ENCODE results near the gene PCDHB6.
"Not testable (repeated sequence)": the region's sequence is repeated elsewhere in the genome, so short reads cannot be mapped to it uniquely, and the experiment has no call there.

Gene PCDHB6

DNA sequence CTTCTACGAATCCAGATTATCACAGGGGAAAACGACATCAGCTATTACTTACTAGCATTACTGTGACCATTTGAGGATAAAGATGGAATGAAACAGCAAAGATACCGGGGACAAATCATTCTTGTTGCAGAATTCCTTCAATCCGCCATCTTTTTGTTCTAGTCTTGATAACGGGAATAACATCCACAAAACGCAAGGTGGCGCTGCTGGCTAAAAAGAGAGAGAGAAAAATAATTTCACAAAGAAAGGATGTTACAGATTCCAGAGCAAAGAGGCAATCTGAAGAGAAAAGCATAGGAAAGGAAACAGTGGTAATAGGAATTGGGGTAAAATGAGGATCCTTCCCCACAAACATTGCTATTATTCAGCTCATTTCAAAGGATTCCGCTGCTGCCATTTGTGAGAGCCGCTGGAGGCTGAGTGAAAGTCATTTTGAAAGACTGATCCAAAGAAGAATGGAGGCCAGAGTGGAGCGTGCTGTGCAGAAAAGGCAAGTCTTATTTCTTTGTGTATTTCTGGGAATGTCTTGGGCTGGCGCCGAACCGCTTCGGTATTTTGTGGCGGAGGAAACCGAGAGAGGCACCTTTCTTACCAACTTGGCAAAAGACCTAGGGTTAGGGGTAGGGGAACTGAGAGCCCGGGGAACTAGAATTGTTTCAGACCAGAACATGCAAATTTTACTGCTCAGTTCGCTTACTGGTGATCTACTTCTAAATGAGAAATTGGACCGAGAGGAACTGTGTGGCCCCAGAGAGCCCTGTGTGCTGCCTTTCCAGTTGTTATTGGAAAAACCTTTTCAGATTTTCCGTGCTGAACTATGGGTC lies 22.7 kb downstream of the PCDHB6 start, which contains the start of gene PCDHB7:
Gene PCDHB7 (plus strand): TSS at position 264 of the 824 bp plus-strand sequence. CDS start 192 bp downstream, at position 456.
- no peak for DNase-seq

DNA sequence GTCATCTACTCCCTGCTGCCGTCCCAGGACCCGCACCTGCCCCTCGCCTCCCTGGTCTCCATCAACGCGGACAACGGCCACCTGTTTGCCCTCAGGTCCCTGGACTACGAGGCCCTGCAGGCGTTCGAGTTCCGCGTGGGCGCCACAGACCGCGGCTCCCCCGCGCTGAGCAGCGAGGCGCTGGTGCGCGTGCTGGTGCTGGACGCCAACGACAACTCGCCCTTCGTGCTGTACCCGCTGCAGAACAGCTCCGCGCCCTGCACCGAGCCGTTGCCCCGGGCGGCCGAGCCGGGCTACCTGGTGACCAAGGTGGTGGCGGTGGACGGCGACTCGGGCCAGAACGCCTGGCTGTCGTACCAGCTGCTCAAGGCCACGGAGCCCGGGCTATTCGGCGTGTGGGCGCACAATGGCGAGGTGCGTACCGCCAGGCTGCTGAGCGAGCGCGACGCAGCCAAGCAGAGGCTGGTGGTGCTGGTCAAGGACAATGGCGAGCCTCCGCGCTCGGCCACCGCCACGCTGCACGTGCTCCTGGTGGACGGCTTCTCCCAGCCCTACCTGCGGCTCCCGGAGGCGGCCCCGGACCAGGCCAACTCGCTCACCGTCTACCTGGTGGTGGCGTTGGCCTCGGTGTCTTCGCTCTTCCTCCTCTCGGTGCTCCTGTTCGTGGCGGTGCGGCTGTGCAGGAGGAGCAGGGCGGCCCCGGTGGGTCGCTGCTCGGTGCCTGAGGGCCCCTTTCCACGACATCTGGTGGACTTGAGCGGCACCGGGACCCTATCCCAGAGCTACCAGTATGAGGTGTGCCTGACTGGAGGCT lies 24.6 kb downstream of the PCDHB6 start:
- DNase-seq = not testable (repeated sequence)

DNA sequence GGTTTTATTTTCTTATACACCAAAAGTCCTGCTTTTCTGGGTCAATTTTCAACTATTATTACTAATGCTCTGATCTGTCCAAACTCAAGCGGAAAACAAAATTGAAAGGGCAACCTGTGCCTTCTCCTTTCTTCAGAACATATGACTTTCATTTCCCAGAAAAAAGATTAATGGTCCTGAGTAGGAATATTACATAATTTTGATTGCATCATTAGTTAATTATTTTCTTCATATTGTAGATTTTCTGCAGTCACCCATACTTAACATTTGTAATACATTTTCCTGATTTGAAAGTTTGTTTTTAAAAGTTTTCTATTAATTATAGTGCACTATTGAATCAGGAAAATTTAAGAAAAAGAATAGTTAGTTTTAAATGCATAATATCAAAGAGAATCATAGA lies 26.1 kb downstream of the PCDHB6 start:
- no peak for DNase-seq

DNA sequence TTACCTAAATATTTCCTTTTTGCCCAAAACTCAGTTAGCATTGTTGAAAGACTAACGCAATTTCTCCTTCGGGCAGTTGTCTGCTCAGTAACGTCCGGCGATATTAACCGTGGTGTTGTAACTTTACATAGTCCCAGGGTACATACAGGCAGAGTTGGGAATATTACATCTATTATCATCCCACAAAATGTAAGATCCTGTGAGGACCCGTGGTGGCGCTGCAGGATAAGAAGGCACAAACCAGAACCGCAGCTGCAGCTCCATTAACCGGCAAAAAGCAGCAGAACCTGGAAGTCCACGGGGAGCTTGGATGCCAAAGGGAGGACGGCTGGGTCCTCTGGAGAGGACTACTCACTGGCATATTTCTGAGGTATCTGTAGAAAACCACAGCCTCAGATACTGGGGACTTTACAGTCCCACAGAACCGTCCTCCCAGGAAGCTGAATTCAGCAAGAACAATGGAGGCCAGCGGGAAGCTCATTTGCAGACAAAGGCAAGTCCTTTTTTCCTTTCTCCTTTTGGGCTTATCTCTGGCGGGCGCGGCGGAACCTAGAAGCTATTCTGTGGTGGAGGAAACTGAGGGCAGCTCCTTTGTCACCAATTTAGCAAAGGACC lies 27.8 kb downstream of the PCDHB6 start, which contains the start of gene PCDHB8:
Gene PCDHB8 (plus strand): TSS at position 214 of the 615 bp plus-strand sequence. CDS start 245 bp downstream, at position 459.
- not testable (repeated sequence) for DNase-seq

DNA sequence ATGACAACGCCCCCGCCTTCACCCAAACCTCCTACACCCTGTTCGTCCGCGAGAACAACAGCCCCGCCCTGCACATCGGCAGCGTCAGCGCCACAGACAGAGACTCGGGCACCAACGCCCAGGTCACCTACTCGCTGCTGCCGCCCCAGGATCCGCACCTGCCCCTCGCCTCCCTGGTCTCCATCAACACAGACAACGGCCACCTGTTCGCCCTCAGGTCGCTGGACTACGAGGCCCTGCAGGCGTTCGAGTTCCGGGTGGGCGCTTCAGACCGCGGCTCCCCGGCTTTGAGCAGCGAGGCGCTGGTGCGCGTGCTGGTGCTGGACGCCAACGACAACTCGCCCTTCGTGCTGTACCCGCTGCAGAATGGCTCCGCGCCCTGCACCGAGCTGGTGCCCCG lies 29.5 kb downstream of the PCDHB6 start:
- not testable (repeated sequence) for DNase-seq

DNA sequence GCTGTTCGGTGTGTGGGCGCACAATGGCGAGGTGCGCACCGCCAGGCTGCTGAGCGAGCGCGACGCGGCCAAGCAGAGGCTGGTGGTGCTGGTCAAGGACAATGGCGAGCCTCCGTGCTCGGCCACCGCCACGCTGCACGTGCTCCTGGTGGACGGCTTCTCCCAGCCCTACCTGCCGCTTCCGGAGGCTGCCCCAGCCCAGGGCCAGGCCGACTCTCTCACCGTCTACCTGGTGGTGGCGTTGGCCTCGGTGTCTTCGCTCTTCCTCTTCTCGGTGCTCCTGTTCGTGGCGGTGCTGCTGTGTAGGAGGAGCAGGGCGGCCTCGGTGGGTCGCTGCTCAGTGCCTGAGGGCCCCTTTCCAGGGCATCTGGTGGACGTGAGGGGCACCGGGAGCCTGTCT lies 30.0 kb downstream of the PCDHB6 start:
- not testable (repeated sequence) for DNase-seq

DNA sequence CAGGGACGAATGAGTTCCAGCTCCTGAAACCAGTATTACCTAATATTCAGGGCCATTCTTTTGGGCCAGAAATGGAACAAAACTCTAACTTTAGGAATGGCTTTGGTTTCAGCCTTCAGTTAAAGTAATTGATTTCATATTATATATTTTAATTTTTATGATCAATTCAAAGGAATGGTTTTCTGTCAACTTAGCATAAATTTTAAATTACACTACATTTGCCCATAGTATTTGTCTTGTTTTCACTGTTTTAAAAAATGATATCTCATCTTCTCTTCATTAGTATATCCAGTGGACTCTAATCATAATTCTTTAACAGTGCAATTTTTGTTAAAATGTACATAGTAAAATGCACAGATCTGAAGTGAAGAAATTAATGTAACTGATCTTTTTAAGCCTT lies 30.5 kb downstream of the PCDHB6 start:
- no peak for DNase-seq

DNA sequence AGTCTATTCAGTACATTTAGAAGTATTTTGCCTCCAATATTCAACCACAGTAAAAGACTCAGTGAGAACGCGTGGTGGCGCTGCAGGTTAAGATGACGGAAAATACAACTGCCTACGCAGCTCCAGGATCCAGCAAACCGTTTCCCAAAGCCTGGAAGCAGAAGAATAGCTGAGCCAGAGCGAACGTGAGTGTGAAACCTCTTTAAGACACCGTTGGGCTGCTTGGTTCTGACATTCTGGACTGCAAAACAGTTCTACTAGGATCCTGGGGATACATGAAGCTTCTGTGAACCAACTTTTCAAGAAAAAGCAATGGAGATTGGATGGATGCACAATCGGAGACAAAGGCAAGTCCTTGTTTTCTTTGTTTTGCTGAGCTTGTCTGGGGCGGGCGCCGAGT lies 32.4 kb downstream of the PCDHB6 start, which contains the start of gene PCDHB16:
Gene PCDHB16 (plus strand): TSS at position 140 of the 400 bp plus-strand sequence. CDS start 173 bp downstream, at position 313.
- no peak for DNase-seq

DNA sequence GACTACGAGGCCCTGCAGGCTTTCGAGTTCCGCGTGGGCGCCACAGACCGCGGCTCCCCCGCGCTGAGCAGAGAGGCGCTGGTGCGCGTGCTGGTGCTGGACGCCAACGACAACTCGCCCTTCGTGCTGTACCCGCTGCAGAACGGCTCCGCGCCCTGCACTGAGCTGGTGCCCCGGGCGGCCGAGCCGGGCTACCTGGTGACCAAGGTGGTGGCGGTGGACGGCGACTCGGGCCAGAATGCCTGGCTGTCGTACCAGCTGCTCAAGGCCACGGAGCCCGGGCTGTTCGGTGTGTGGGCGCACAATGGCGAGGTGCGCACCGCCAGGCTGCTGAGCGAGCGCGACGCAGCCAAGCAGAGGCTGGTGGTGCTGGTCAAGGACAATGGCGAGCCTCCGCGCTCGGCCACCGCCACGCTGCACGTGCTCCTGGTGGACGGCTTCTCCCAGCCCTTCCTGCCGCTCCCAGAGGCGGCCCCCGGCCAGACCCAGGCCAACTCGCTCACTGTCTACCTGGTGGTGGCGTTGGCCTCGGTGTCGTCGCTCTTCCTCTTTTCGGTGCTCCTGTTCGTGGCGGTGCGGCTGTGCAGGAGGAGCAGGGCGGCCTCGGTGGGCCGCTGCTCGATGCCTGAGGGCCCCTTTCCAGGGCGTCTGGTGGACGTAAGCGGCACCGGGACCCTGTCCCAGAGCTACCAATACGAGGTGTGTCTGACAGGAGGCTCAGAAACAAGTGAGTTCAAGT lies 34.4 kb downstream of the PCDHB6 start:
- not testable (repeated sequence) for DNase-seq

DNA sequence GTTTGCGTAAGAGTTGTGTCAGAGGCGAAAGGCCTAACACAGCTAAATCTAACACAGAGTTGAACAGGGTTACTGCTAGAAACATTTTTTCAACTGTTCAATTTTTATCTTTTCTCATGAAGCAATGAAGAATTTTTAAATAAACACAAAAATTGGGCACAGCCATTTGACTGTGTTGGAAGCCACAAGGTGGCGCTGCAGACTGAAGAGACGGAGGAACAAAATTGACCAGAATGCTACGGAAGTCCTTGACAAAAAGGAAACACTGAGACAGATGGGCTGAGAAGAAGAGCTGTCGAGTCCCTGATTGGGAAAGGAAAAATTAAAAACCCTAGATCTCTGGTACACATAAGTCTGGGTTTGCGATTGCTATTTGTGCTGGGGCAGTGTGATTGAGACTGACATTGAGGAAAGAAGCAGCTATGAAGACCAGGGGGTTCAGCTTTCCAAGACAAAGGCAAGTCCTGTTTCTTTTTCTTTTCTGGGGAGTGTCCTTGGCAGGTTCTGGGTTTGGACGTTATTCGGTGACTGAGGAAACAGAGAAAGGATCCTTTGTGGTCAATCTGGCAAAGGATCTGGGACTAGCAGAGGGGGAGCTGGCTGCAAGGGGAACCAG lies 37.1 kb downstream of the PCDHB6 start, which contains the start of gene PCDHB9:
Gene PCDHB9 (plus strand): TSS at position 265 of the 616 bp plus-strand sequence. CDS start 158 bp downstream, at position 423.
- DNase-seq = no peak

DNA sequence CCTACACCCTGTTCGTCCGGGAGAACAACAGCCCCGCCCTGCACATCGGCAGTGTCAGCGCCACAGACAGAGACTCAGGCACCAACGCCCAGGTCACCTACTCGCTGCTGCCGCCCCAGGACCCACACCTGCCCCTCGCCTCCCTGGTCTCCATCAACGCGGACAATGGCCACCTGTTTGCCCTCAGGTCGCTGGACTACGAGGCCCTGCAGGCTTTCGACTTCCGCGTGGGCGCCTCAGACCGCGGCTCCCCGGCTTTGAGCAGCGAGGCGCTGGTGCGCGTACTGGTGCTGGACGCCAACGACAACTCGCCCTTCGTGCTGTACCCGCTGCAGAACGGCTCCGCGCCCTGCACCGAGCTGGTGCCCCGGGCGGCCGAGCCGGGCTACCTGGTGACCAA lies 38.8 kb downstream of the PCDHB6 start:
- DNase-seq = not testable (repeated sequence)

DNA sequence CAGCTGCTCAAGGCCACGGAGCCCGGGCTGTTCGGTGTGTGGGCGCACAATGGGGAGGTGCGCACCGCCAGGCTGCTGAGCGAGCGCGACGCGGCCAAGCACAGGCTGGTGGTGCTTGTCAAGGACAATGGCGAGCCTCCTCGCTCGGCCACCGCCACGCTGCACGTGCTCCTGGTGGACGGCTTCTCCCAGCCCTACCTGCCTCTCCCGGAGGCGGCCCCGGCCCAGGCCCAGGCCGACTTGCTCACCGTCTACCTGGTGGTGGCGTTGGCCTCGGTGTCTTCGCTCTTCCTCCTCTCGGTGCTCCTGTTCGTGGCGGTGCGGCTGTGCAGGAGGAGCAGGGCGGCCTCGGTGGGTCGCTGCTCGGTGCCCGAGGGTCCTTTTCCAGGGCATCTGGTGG lies 39.3 kb downstream of the PCDHB6 start:
- DNase-seq = not testable (repeated sequence)

DNA sequence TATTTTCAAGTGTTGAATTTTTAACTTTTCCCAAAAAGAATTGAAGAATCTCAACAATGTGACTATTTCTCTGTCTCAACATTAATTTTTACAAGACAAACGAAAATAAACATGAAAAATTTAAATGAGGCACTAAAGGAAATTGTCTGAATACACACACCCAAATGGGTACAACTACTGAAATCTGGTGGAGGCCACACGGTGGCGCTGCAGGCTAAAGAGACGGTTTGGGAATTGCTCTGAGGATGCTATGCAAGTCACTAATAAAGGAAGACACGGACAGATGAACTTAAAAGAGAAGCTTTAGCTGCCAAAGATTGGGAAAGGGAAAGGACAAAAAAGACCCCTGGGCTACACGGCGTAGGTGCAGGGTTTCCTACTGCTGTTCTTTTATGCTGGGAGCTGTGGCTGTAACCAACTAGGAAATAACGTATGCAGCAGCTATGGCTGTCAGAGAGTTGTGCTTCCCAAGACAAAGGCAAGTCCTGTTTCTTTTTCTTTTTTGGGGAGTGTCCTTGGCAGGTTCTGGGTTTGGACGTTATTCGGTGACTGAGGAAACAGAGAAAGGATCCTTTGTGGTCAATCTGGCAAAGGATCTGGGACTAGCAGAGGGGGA lies 42.4 kb downstream of the PCDHB6 start, which contains the start of gene PCDHB10:
Gene PCDHB10 (plus strand): TSS at position 244 of the 616 bp plus-strand sequence. CDS start 200 bp downstream, at position 444.
- DNase-seq = no peak

DNA sequence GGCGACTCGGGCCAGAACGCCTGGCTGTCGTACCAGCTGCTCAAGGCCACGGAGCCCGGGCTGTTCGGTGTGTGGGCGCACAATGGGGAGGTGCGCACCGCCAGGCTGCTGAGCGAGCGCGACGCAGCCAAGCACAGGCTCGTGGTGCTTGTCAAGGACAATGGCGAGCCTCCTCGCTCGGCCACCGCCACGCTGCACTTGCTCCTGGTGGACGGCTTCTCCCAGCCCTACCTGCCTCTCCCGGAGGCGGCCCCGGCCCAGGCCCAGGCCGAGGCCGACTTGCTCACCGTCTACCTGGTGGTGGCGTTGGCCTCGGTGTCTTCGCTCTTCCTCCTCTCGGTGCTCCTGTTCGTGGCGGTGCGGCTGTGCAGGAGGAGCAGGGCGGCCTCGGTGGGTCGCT lies 44.5 kb downstream of the PCDHB6 start:
- not testable (repeated sequence) for DNase-seq

DNA sequence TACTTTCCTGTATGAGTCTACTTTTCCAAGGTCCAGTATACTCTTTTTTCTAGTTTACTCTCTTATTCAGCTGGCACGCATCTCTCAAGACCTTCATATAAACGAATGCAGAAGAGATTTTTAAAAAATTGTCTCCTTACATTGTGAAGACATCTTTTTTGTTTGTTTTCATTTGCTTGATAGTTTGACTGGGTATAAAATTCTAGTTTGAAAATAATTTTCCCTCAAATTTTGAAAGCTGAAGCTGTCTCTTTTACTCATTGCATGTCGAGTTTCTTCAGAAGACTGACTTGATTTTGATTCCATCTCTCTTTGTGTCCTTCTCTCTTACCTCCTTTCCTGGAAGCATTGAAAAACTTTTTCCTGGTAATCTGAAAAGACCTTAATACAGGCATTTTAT lies 46.5 kb downstream of the PCDHB6 start:
- DNase-seq = no peak

DNA sequence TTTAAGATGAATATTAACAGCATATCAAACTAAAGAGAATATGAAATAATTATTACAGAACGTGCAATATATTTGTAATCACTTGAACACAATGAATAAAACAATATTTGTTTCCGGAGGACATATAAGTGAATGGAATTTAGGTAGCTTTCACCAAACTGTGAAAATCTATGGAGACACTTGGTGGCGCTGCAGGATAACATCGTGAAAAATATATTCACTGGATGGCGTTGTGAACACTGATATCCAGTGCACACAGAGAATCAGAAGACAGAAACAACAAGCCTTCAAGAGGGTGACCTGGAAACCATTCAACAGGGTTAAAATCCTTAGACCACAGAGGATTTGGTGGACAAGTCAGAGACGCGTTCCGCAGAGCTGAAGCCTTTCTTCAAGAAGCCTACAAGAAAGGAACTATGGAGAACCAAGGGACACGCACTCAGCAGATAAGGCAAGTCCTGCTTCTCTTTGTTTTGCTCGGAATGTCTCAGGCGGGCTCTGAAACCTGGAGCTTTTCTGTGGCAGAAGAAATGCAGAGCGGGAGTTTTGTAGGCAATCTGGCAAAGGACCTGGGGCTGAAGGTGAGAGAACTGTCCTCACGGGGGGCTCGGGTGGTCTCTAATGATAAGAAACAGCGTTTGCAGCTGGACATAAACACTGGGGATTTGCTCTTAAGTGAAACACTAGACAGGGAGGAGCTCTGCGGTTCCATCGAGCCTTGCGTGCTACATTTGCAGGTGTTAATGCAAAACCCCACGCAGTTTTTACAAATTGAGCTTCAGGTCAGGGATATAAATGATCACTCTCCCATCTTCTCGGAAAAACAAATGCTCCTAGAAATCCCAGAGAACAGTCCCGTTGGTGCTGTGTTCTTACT lies 49.7 kb downstream of the PCDHB6 start, which contains the start of gene PCDHB11:
Gene PCDHB11 (plus strand): TSS at position 269 of the 877 bp plus-strand sequence. CDS start 148 bp downstream, at position 417.
- DNase-seq = no peak

DNA sequence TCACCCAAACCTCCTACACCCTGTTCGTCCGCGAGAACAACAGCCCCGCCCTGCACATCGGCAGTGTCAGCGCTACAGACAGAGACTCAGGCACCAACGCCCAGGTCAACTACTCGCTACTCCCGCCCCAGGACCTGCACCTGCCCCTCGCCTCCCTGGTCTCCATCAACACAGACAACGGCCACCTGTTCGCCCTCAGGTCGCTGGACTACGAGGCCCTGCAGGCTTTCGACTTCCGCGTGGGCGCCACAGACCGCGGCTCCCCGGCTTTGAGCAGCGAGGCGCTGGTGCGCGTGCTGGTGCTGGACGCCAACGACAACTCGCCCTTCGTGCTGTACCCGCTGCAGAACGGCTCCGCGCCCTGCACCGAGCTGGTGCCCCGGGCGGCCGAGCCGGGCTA lies 51.3 kb downstream of the PCDHB6 start:
- not testable (repeated sequence) for DNase-seq

DNA sequence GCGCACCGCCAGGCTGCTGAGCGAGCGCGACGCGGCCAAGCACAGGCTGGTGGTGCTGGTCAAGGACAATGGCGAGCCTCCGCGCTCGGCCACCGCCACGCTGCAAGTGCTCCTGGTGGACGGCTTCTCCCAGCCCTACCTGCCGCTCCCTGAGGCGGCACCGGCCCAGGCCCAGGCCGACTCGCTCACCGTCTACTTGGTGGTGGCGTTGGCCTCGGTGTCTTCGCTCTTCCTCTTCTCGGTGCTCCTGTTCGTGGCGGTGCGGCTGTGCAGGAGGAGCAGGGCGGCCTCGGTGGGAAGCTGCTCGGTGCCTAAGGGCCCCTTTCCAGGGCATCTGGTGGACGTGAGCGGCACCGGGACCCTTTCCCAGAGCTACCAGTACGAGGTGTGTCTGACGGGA lies 51.8 kb downstream of the PCDHB6 start:
- not testable (repeated sequence) for DNase-seq

Measured in NCI-H2171 (cell line).